Amygdala (tissue), 56 donors: Measurements from ENCODE around the gene METTL1.

Experiments
- DNase-seq, 56 donors: peaks; one replicate each; lab custom pipeline; 2025; lab: John Stamatoyannopoulos, UW

METTL1 gene

GRCh38 chr12:57771236-57771872 lies 551 bp downstream of the METTL1 start:
- DNase-seq: peak in 20 of 56 donors; percentile 64 to 90 (median 77)

GRCh38 chr12:57770734-57771133 lies 1.2 kb downstream of the METTL1 start:
- DNase-seq: no peak

GRCh38 chr12:57769594-57769993 lies 2.3 kb downstream of the METTL1 start:
- no peak for DNase-seq

- DNase-seq: no peak
These were observed 4.0 kb downstream of the METTL1 start for GRCh38 chr12:57767876-57768275.

- DNase-seq: no peak
These were observed 4.6 kb downstream of the METTL1 start for GRCh38 chr12:57767305-57767698.

GRCh38 chr12:57766464-57767304 lies 5.2 kb downstream of the METTL1 start, which contains the start of gene CYP27B1:
Gene CYP27B1, minus strand, starts transcription at chr12:57767078. Its CDS starts 37 bp downstream, at chr12:57767041.
- DNase-seq: no peak

GRCh38 chr12:57765698-57766463 lies 6.0 kb downstream of the METTL1 start:
- DNase-seq: no peak

- DNase-seq: no peak
These were observed 6.8 kb downstream of the METTL1 start for GRCh38 chr12:57765003-57765697.

GRCh38 chr12:57764662-57765002 lies 7.3 kb downstream of the METTL1 start:
- DNase-seq: no peak

GRCh38 chr12:57763881-57764661 lies 7.8 kb downstream of the METTL1 start:
- DNase-seq: no peak

GRCh38 chr12:57762463-57762862 lies 9.4 kb downstream of the METTL1 start:
- no peak for DNase-seq

- DNase-seq: no peak
These were observed 10.4 kb downstream of the METTL1 start for GRCh38 chr12:57761391-57761998.

- DNase-seq: no peak
These were observed 11.4 kb downstream of the METTL1 start for GRCh38 chr12:57760347-57760982.

GRCh38 chr12:57759360-57759980 lies 12.4 kb downstream of the METTL1 start:
- DNase-seq: no peak

GRCh38 chr12:57758552-57759359 lies 13.1 kb downstream of the METTL1 start:
- DNase-seq: no peak

GRCh38 chr12:57757771-57758170 lies 14.1 kb downstream of the METTL1 start:
- DNase-seq: no peak
